ENCODE measurements around the gene TMEM19.

Gene TMEM19

GRCh38 chr12:71685914-71686657 lies at the start of gene TMEM19:
Gene TMEM19, plus strand, starts transcription at chr12:71686082. Its CDS starts 599 bp downstream, at chr12:71686681.
- peak; percentile 50 to 74 (median 66) for DNase-seq (ENCODE audit: low read depth in 4 of 4, low spot score in 1 of 4)

GRCh38 chr12:71636704-71637115 lies 49.2 kb upstream of the TMEM19 start:
- DNase-seq (ENCODE audit: low read depth in 4 of 4, low spot score in 1 of 4): no peak

- DNase-seq (ENCODE audit: low read depth in 4 of 4, low spot score in 1 of 4): no peak
These were observed 47.4 kb upstream of the TMEM19 start for GRCh38 chr12:71638499-71638898.

GRCh38 chr12:71639341-71639760 lies 46.5 kb upstream of the TMEM19 start:
- no peak for DNase-seq (ENCODE audit: low read depth in 4 of 4, low spot score in 1 of 4)

GRCh38 chr12:71640316-71640715 lies 45.6 kb upstream of the TMEM19 start:
- DNase-seq (ENCODE audit: low read depth in 4 of 4, low spot score in 1 of 4): no peak

- no peak for DNase-seq (ENCODE audit: low read depth in 4 of 4, low spot score in 1 of 4)
These were observed 44.5 kb upstream of the TMEM19 start for GRCh38 chr12:71641390-71641789.

GRCh38 chr12:71642264-71642663 lies 43.6 kb upstream of the TMEM19 start:
- no peak for DNase-seq (ENCODE audit: low read depth in 4 of 4, low spot score in 1 of 4)

GRCh38 chr12:71645268-71645667 lies 40.6 kb upstream of the TMEM19 start:
- no peak for DNase-seq (ENCODE audit: low read depth in 4 of 4, low spot score in 1 of 4)

- no peak for DNase-seq (ENCODE audit: low read depth in 4 of 4, low spot score in 1 of 4)
These were observed 39.4 kb upstream of the TMEM19 start for GRCh38 chr12:71646512-71646911.

- no peak for DNase-seq (ENCODE audit: low read depth in 4 of 4, low spot score in 1 of 4)
These were observed 37.3 kb upstream of the TMEM19 start for GRCh38 chr12:71648537-71648936.

GRCh38 chr12:71649401-71649800 lies 36.5 kb upstream of the TMEM19 start:
- DNase-seq (ENCODE audit: low read depth in 4 of 4, low spot score in 1 of 4): no peak

- DNase-seq (ENCODE audit: low read depth in 4 of 4, low spot score in 1 of 4): no peak
These were observed 33.2 kb upstream of the TMEM19 start for GRCh38 chr12:71652656-71653055.

GRCh38 chr12:71653137-71653536 lies 32.7 kb upstream of the TMEM19 start:
- DNase-seq (ENCODE audit: low read depth in 4 of 4, low spot score in 1 of 4): no peak

- DNase-seq (ENCODE audit: low read depth in 4 of 4, low spot score in 1 of 4): no peak
These were observed 31.7 kb upstream of the TMEM19 start for GRCh38 chr12:71654200-71654599.

- DNase-seq (ENCODE audit: low read depth in 4 of 4, low spot score in 1 of 4): no peak
These were observed 30.4 kb upstream of the TMEM19 start for GRCh38 chr12:71655495-71655894.

GRCh38 chr12:71655907-71656306 lies 30.0 kb upstream of the TMEM19 start:
- no peak for DNase-seq (ENCODE audit: low read depth in 4 of 4, low spot score in 1 of 4)

GRCh38 chr12:71656740-71657139 lies 29.1 kb upstream of the TMEM19 start:
- no peak for DNase-seq (ENCODE audit: low read depth in 4 of 4, low spot score in 1 of 4)

GRCh38 chr12:71661977-71662530 lies 23.8 kb upstream of the TMEM19 start:
- DNase-seq (ENCODE audit: low read depth in 4 of 4, low spot score in 1 of 4): no peak

GRCh38 chr12:71662849-71663560 lies 22.9 kb upstream of the TMEM19 start:
- DNase-seq (ENCODE audit: low read depth in 4 of 4, low spot score in 1 of 4): peak; percentile 41 to 65 (median 58)

GRCh38 chr12:71663561-71664410 lies 22.1 kb upstream of the TMEM19 start, which contains the start of the genes THAP2 and ZFC3H1:
Gene THAP2, plus strand, starts transcription at chr12:71664301. Its CDS starts 209 bp downstream, at chr12:71664510.
Gene ZFC3H1, minus strand, starts transcription at chr12:71663848. Its CDS starts 238 bp downstream, at chr12:71663610.
- peak; percentile 67 to 82 (median 78) for DNase-seq (ENCODE audit: low read depth in 4 of 4, low spot score in 1 of 4)
